Measurements from ENCODE around the gene PLXNC1.

The PLXNC1 gene

DNA sequence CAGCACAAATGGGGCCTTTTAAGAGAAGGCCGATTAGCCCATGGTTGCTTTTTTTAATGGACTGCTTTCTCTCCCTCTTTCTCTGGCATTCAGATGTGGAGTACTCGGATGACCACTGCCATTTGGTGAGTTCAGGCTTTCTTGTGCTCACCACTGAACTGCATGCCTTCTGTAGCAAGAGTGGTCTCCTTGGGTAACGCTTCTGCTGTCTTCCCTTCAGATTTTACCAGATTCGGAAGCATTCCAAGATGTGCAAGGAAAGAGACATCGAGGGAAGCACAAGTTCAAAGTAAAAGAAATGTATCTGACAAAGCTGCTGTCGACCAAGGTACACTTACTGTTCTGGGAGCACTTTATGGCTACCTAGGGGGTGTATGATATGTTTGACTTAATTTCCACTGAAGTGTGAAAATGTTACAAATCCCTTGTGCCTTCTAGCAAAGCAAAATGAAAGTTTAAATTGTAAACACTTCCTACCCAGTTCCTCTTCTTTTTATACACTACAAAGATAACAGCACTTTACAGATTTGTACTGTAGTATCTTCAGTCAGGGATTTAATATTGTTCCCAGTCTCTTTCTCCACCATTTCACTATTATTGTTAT lies 148.8 kb downstream of the PLXNC1 start:
- H3K4me3 ChIP-seq (ENCODE audit: low read depth, low read length) = no peak overlapping the region
- no peak overlapping the region for H3K27ac ChIP-seq (ENCODE audit: extremely low read depth, low read depth, low read length)
- POLR2A ChIA-PET = no interaction called here
- H3K9me3 ChIP-seq (ENCODE audit: control insufficient read depth, insufficient read depth, low read depth, low read length) = no peaks in the 10 kb centered on the region
- no peaks in the 10 kb centered on the region for H3K4me1 ChIP-seq (ENCODE audit: control insufficient read depth, insufficient read depth, low read length)
- peaks cover 0 to 5% of the 10 kb centered on the region in 2 experiments; a peak in 1 of 3 replicates for H3K36me3 ChIP-seq (ENCODE audit: control insufficient read depth in 2 of 2, insufficient read depth in 1 of 2, low read length in 2 of 2)
- CTCF ChIA-PET = no interaction called here
- TF ChIP-seq ZNF394 (tag by site-specific recombination; IDR thresholded peaks at IDR 0.05; ENCODE audit: borderline replicate concordance) (no peak), OSR2 (tag by site-specific recombination; IDR thresholded peaks at IDR 0.05) (no peak), ZNF518A (tag by site-specific recombination; conservative IDR thresholded peaks at IDR 0.05; ENCODE audit: low read depth) (no peak), ZNF510 (tag by site-specific recombination; IDR thresholded peaks at IDR 0.05; ENCODE audit: insufficient replicate concordance) (no peak), ZNF544 (tag by site-specific recombination; IDR thresholded peaks at IDR 0.05) (no peak)

- no peaks in the 10 kb centered on the region for H3K4me1 ChIP-seq (ENCODE audit: control insufficient read depth, insufficient read depth, low read length)
- no peak for TF ChIP-seq SCRT1 (tag by site-specific recombination; IDR thresholded peaks at IDR 0.05; ENCODE audit: borderline replicate concordance)
- TF ChIP-seq, protein P1, sequence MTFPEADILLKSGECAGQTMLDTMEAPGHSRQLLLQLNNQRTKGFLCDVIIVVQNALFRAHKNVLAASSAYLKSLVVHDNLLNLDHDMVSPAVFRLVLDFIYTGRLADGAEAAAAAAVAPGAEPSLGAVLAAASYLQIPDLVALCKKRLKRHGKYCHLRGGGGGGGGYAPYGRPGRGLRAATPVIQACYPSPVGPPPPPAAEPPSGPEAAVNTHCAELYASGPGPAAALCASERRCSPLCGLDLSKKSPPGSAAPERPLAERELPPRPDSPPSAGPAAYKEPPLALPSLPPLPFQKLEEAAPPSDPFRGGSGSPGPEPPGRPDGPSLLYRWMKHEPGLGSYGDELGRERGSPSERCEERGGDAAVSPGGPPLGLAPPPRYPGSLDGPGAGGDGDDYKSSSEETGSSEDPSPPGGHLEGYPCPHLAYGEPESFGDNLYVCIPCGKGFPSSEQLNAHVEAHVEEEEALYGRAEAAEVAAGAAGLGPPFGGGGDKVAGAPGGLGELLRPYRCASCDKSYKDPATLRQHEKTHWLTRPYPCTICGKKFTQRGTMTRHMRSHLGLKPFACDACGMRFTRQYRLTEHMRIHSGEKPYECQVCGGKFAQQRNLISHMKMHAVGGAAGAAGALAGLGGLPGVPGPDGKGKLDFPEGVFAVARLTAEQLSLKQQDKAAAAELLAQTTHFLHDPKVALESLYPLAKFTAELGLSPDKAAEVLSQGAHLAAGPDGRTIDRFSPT (tag by site-specific recombination; IDR thresholded peaks at IDR 0.05) = no peak
- no peak for TF ChIP-seq OVOL3 (tag by site-specific recombination; IDR thresholded peaks at IDR 0.05)
- TF ChIP-seq ZNF664 (tag by site-specific recombination; IDR thresholded peaks at IDR 0.05) = no peak
- TF ChIP-seq ZBTB1 (tag by site-specific recombination; IDR thresholded peaks at IDR 0.05) = no peak
- TF ChIP-seq, protein P2, sequence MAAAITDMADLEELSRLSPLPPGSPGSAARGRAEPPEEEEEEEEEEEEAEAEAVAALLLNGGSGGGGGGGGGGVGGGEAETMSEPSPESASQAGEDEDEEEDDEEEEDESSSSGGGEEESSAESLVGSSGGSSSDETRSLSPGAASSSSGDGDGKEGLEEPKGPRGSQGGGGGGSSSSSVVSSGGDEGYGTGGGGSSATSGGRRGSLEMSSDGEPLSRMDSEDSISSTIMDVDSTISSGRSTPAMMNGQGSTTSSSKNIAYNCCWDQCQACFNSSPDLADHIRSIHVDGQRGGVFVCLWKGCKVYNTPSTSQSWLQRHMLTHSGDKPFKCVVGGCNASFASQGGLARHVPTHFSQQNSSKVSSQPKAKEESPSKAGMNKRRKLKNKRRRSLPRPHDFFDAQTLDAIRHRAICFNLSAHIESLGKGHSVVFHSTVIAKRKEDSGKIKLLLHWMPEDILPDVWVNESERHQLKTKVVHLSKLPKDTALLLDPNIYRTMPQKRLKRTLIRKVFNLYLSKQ (tag by site-specific recombination; IDR thresholded peaks at IDR 0.05; ENCODE audit: borderline replicate concordance) = no peak
- no peak for TF ChIP-seq ZNF266 (tag by site-specific recombination; IDR thresholded peaks at IDR 0.05; ENCODE audit: low read depth)
- no peak for TF ChIP-seq ZNF76 (tag by site-specific recombination; IDR thresholded peaks at IDR 0.05; ENCODE audit: borderline replicate concordance, low read depth)
- TF ChIP-seq ZNF654 (tag by site-specific recombination; IDR thresholded peaks at IDR 0.05; ENCODE audit: low read depth) = no peak
- no peak for TF ChIP-seq ZNF629 (tag by site-specific recombination; IDR thresholded peaks at IDR 0.05)
- TF ChIP-seq ZNF776 (tag by site-specific recombination; IDR thresholded peaks at IDR 0.05; ENCODE audit: borderline replicate concordance) = no peak
- no peak for TF ChIP-seq ZNF112 (tag by site-specific recombination; IDR thresholded peaks at IDR 0.05)
- TF ChIP-seq GLIS1 (tag by site-specific recombination; IDR thresholded peaks at IDR 0.05) = no peak
- no peak for TF ChIP-seq ZNF335 (tag by site-specific recombination; conservative IDR thresholded peaks at IDR 0.05)
- no peak for TF ChIP-seq ZNF473 (tag by site-specific recombination; IDR thresholded peaks at IDR 0.05)
- TF ChIP-seq ZNF404 (tag by site-specific recombination; IDR thresholded peaks at IDR 0.05) = no peak
- TF ChIP-seq ZNF302 (tag by site-specific recombination; IDR thresholded peaks at IDR 0.05; ENCODE audit: low read depth) = no peak
- POLR2A ChIA-PET = no interaction called here
- no peak overlapping the region for H3K27ac ChIP-seq (ENCODE audit: extremely low read depth, low read depth, low read length)
- CTCF ChIA-PET = interaction anchor here (0.6 to 0.7 kb wide), 2 partner anchors 163 to 751 kb away, joined by 3 read pairs; no protein-coding TSS in a partner anchor
- no peaks in the 10 kb centered on the region for H3K9me3 ChIP-seq (ENCODE audit: control insufficient read depth, insufficient read depth, low read depth, low read length)
- no peak overlapping the region for H3K4me3 ChIP-seq (ENCODE audit: low read depth, low read length)
- peaks cover 0 to 5% of the 10 kb centered on the region in 2 experiments; a peak in 1 of 3 replicates for H3K36me3 ChIP-seq (ENCODE audit: control insufficient read depth in 2 of 2, insufficient read depth in 1 of 2, low read length in 2 of 2)
These were observed 149.6 kb downstream of the PLXNC1 start for GRCh38 chr12:94297876-94298505.

All from HEK293 (cell line).